Effector memory CD8-positive, alpha-beta T cell (primary cell): Measurements from ENCODE around the gene UGT1A4.

Source experiments
- ATAC-seq: fragments of 150-1000 bp; cut with Tn5 transposase; replicated peaks from 2 replicates; pipeline ENCODE4 v1.10.0; 2021; ENCODE audit warnings: mild to moderate bottlenecking, moderate library complexity
- DNase-seq, 3 experiments: peaks; one replicate each; pipeline ENCODE4 v3.0.0; 2021
- H3K27ac Mint-ChIP-seq, 2 donors: one replicate each; pipeline ENCODE4 v1.8.0; 2022; ENCODE audit warnings: mild to moderate bottlenecking in 2 of 2, mixed read lengths in 2 of 2, moderate library complexity in 2 of 2
- H3K27me3 Mint-ChIP-seq, 2 donors: one replicate each; pipeline ENCODE4 v1.8.0; 2022; ENCODE audit warnings: mixed read lengths in 2 of 2
- H3K36me3 Mint-ChIP-seq: one replicate; pipeline ENCODE4 v1.8.0; 2022; ENCODE audit warnings: mild to moderate bottlenecking, moderate library complexity, mixed read lengths; ENCODE audit not compliant: insufficient read depth
- H3K4me1 Mint-ChIP-seq, 2 donors: one replicate each; pipeline ENCODE4 v1.8.0; 2022; ENCODE audit warnings: low read depth in 2 of 2, mixed read lengths in 2 of 2
- H3K4me3 Mint-ChIP-seq, 2 donors: one replicate each; pipeline ENCODE4 v1.8.0; 2022; ENCODE audit warnings: mild to moderate bottlenecking in 2 of 2, mixed read lengths in 2 of 2, moderate library complexity in 2 of 2
- H3K9me3 Mint-ChIP-seq, 2 donors: one replicate each; pipeline ENCODE4 v1.8.0; 2022; ENCODE audit warnings: mixed read lengths in 2 of 2

Gene UGT1A4

GRCh38 chr2:233807215-233807865 is 88.8 kb downstream of the UGT1A4 start:
- H3K27ac Mint-ChIP-seq, result no peak overlapping the region
- ATAC-seq, result no peak
- peaks cover 56 to 80% of the 10 kb centered on the region in 2 donors for H3K27me3 Mint-ChIP-seq
- no peaks in the 10 kb centered on the region for H3K4me1 Mint-ChIP-seq
- H3K9me3 Mint-ChIP-seq, result no peaks in the 10 kb centered on the region
- no peak for DNase-seq
- H3K36me3 Mint-ChIP-seq, result no peaks in the 10 kb centered on the region
- H3K4me3 Mint-ChIP-seq, result no peak overlapping the region

- Mint-ChIP-seq H3K9me3 (no peaks in the 10 kb centered on the region), H3K36me3 (no peaks in the 10 kb centered on the region), H3K4me1 (no peaks in the 10 kb centered on the region), H3K27me3 (peaks cover 56 to 79% of the 10 kb centered on the region in 2 donors), H3K4me3 (no peak overlapping the region), H3K27ac (no peak overlapping the region)
- ATAC-seq, result no peak
- no peak for DNase-seq
Measured at GRCh38 chr2:233807966-233808935, 89.7 kb downstream of the UGT1A4 start.

GRCh38 chr2:233810385-233810784 is 91.8 kb downstream of the UGT1A4 start:
- H3K4me3 Mint-ChIP-seq, result no peak overlapping the region
- peaks cover 39 to 68% of the 10 kb centered on the region in 2 donors for H3K27me3 Mint-ChIP-seq
- ATAC-seq (no peak), DNase-seq (no peak)
- H3K36me3 Mint-ChIP-seq, result no peaks in the 10 kb centered on the region
- no peaks in the 10 kb centered on the region for H3K9me3 Mint-ChIP-seq
- H3K27ac Mint-ChIP-seq, result no peak overlapping the region
- no peaks in the 10 kb centered on the region for H3K4me1 Mint-ChIP-seq

GRCh38 chr2:233811087-233811486 is 92.6 kb downstream of the UGT1A4 start:
- Mint-ChIP-seq H3K36me3 (no peaks in the 10 kb centered on the region), H3K4me1 (no peaks in the 10 kb centered on the region), H3K4me3 (no peak overlapping the region), H3K27ac (no peak overlapping the region), H3K27me3 (peaks cover 45 to 69% of the 10 kb centered on the region in 2 donors), H3K9me3 (no peaks in the 10 kb centered on the region)
- ATAC-seq (no peak), DNase-seq (no peak)

- Mint-ChIP-seq H3K27ac (no peak overlapping the region), H3K27me3 (peaks cover 51 to 76% of the 10 kb centered on the region in 2 donors), H3K4me1 (no peaks in the 10 kb centered on the region), H3K36me3 (no peaks in the 10 kb centered on the region), H3K9me3 (no peaks in the 10 kb centered on the region), H3K4me3 (no peak overlapping the region)
- ATAC-seq (no peak), DNase-seq (no peak)
Measured at GRCh38 chr2:233811732-233812131, 93.2 kb downstream of the UGT1A4 start.

GRCh38 chr2:233813236-233814055 is 94.9 kb downstream of the UGT1A4 start:
- Mint-ChIP-seq H3K4me3 (no peak overlapping the region), H3K27me3 (peaks cover 60 to 82% of the 10 kb centered on the region in 2 donors), H3K9me3 (no peaks in the 10 kb centered on the region), H3K4me1 (peaks cover 3 to 4% of the 10 kb centered on the region in 2 donors), H3K36me3 (no peaks in the 10 kb centered on the region), H3K27ac (no peak overlapping the region)
- no peak for DNase-seq
- no peak for ATAC-seq

- peaks cover 3 to 4% of the 10 kb centered on the region in 2 donors for H3K4me1 Mint-ChIP-seq
- no peaks in the 10 kb centered on the region for H3K9me3 Mint-ChIP-seq
Measured at GRCh38 chr2:233814056-233814835, 95.7 kb downstream of the UGT1A4 start.

GRCh38 chr2:233815861-233816260 is 97.3 kb downstream of the UGT1A4 start:
- Mint-ChIP-seq H3K4me3 (no peak overlapping the region), H3K27me3 (peaks cover 59 to 82% of the 10 kb centered on the region in 2 donors), H3K9me3 (no peaks in the 10 kb centered on the region), H3K4me1 (peaks cover 3 to 4% of the 10 kb centered on the region in 2 donors), H3K27ac (no peak overlapping the region), H3K36me3 (no peaks in the 10 kb centered on the region)
- ATAC-seq (no peak), DNase-seq (no peak)

More at GRCh38 chr2:233814056-233814835, 95.7 kb downstream of the UGT1A4 start:
- ATAC-seq, result no peak
- Mint-ChIP-seq H3K27me3 (peaks cover 57 to 82% of the 10 kb centered on the region in 2 donors), H3K4me3 (no peak overlapping the region), H3K36me3 (no peaks in the 10 kb centered on the region), H3K27ac (no peak overlapping the region)
- DNase-seq, result no peak

GRCh38 chr2:233816334-233816733 is 97.8 kb downstream of the UGT1A4 start:
- peaks cover 3 to 4% of the 10 kb centered on the region in 2 donors for H3K4me1 Mint-ChIP-seq
- no peaks in the 10 kb centered on the region for H3K36me3 Mint-ChIP-seq
- no peak for DNase-seq
- no peaks in the 10 kb centered on the region for H3K9me3 Mint-ChIP-seq
- peaks cover 54 to 82% of the 10 kb centered on the region in 2 donors for H3K27me3 Mint-ChIP-seq
- H3K4me3 Mint-ChIP-seq, result no peak overlapping the region
- ATAC-seq, result no peak
- H3K27ac Mint-ChIP-seq, result no peak overlapping the region

GRCh38 chr2:233816771-233817170 is 98.2 kb downstream of the UGT1A4 start:
- Mint-ChIP-seq H3K4me1 (peaks cover 3 to 4% of the 10 kb centered on the region in 2 donors), H3K9me3 (no peaks in the 10 kb centered on the region), H3K4me3 (no peak overlapping the region), H3K27me3 (peaks cover 52 to 82% of the 10 kb centered on the region in 2 donors), H3K36me3 (no peaks in the 10 kb centered on the region), H3K27ac (peak overlapping the region in 1 of 2 donors; percentile 60)
- ATAC-seq, result no peak
- no peak for DNase-seq

- DNase-seq, result no peak
- Mint-ChIP-seq H3K4me3 (no peak overlapping the region), H3K27me3 (peaks cover 52 to 78% of the 10 kb centered on the region in 2 donors), H3K27ac (peak overlapping the region in 1 of 2 donors; percentile 60), H3K36me3 (no peaks in the 10 kb centered on the region), H3K9me3 (no peaks in the 10 kb centered on the region), H3K4me1 (peaks cover 3 to 4% of the 10 kb centered on the region in 2 donors)
- no peak for ATAC-seq
Measured at GRCh38 chr2:233817361-233817911, 98.9 kb downstream of the UGT1A4 start.

GRCh38 chr2:233817995-233818638 is 99.6 kb downstream of the UGT1A4 start:
- no peak for DNase-seq
- no peaks in the 10 kb centered on the region for H3K36me3 Mint-ChIP-seq
- H3K27ac Mint-ChIP-seq, result no peak overlapping the region
- no peak overlapping the region for H3K4me3 Mint-ChIP-seq
- H3K4me1 Mint-ChIP-seq, result peaks cover 3 to 4% of the 10 kb centered on the region in 2 donors
- H3K27me3 Mint-ChIP-seq, result peaks cover 47 to 78% of the 10 kb centered on the region in 2 donors
- no peaks in the 10 kb centered on the region for H3K9me3 Mint-ChIP-seq
- ATAC-seq, result no peak
